IMR-90 (cell line): ENCODE results near the gene TMEM52. TPM values are rescaled to one million over a fixed set of nuclear protein-coding genes. Genes with fewer than 3 reads are reported as not detected.
A peak's percentile ranks its signal among the peaks of the same experiment; 100 is the strongest.

Experiments
- ATAC-seq: fragments of 200-7000 bp; cut with Tn5 transposase; 2 replicates; pipeline ENCODE4 v1.9.1; 2020; ENCODE audit warnings: low read depth, mild to moderate bottlenecking, moderate library complexity
- BruUV-seq: library from RNA; stranded (reverse); fragments of 400-500 nt; replicated peaks from 2 replicates; lab custom pipeline; 2021; lab: Mats Ljungman, UMichigan
- CTCF ChIA-PET: fragments of 300-600 bp; formaldehyde crosslinking; extraction: SDS; loops from one replicate; lab custom pipeline; 2021; ENCODE audit warnings: antibody characterized with exemption; lab: Yijun Ruan, JAX
- POLR2A ChIA-PET: fragments of 300-600 bp; sonication (Branson Sonifier 250); formaldehyde crosslinking; loops from one replicate; lab custom pipeline; 2022; ENCODE audit warnings: antibody characterized with exemption; ENCODE audit not compliant: unreplicated experiment; lab: Charles Lee
- DNase-seq: peaks from one replicate; pipeline ENCODE4 v3.0.0; 2013
- H2AFZ ChIP-seq: replicated peaks from 2 replicates; pipeline ENCODE3; 2013; ENCODE audit warnings: low read length, mild to moderate bottlenecking; ENCODE audit not compliant: poor library complexity
- H2AK5ac ChIP-seq: 2 replicates; pipeline ENCODE4 v1.6.1; 2013; ENCODE audit warnings: low read depth, low read length, inconsistent platforms
- H2AK9ac ChIP-seq: replicated peaks from 2 replicates; pipeline ENCODE3; 2013; ENCODE audit warnings: mild to moderate bottlenecking, low read depth, low read length, moderate library complexity; ENCODE audit not compliant: poor library complexity
- H2BK120ac ChIP-seq: 2 replicates; pipeline ENCODE4 v1.6.1; 2013; ENCODE audit warnings: low read depth, low read length, inconsistent platforms
- H2BK15ac ChIP-seq: 3 replicates; pipeline ENCODE4 v1.6.1; 2013; ENCODE audit warnings: low read depth, low read length, inconsistent platforms
- H2BK20ac ChIP-seq: 2 replicates; pipeline ENCODE4 v1.6.1; 2013; ENCODE audit warnings: low read depth, mild to moderate bottlenecking, inconsistent platforms, low read length, moderate library complexity
- H2BK5ac ChIP-seq: 2 replicates; pipeline ENCODE4 v1.6.1; 2013; ENCODE audit warnings: mild to moderate bottlenecking, low read depth, low read length, inconsistent platforms; ENCODE audit not compliant: poor library complexity, severe bottlenecking
- H3K14ac ChIP-seq: replicated peaks from 2 replicates; pipeline ENCODE4 v1.6.1; 2013; ENCODE audit warnings: low read depth, low read length, inconsistent platforms
- H3K18ac ChIP-seq: 2 replicates; pipeline ENCODE4 v1.6.1; 2013; ENCODE audit warnings: low read depth, low read length, control low read depth
- H3K23ac ChIP-seq: 2 replicates; pipeline ENCODE4 v1.6.1; 2013; ENCODE audit warnings: low read depth, low read length, inconsistent platforms
- H3K27ac ChIP-seq: 2 replicates; pipeline ENCODE4 v1.5.1; 2013; ENCODE audit warnings: mild to moderate bottlenecking, control low read depth, low read length; ENCODE audit not compliant: insufficient read depth
- H3K27me3 ChIP-seq: 2 replicates; pipeline ENCODE4 v1.6.1; 2013; ENCODE audit warnings: low read length; ENCODE audit not compliant: control insufficient read depth, insufficient read depth
- H3K36me3 ChIP-seq: 2 replicates; pipeline ENCODE4 v1.6.1; 2013; ENCODE audit warnings: low read length, mixed read lengths; ENCODE audit not compliant: control insufficient read depth, insufficient read depth
- H3K4ac ChIP-seq: 2 replicates; pipeline ENCODE4 v1.6.1; 2013; ENCODE audit warnings: low read depth, low read length, inconsistent platforms
- H3K4me1 ChIP-seq: 2 replicates; pipeline ENCODE4 v1.6.1; 2013; ENCODE audit warnings: low read length, mixed read lengths; ENCODE audit not compliant: control insufficient read depth, insufficient read depth
- H3K4me2 ChIP-seq: 2 replicates; pipeline ENCODE4 v1.6.1; 2013; ENCODE audit warnings: low read depth, mild to moderate bottlenecking, control low read depth, low read length, moderate library complexity
- H3K4me3 ChIP-seq: 2 replicates; pipeline ENCODE4 v1.5.1; 2013; ENCODE audit warnings: low read depth, mild to moderate bottlenecking, control low read depth, low read length, moderate library complexity; ENCODE audit not compliant: insufficient read depth
- H3K56ac ChIP-seq: 2 replicates; pipeline ENCODE4 v1.6.1; 2013; ENCODE audit warnings: low read length, inconsistent platforms; ENCODE audit not compliant: insufficient read depth; ENCODE audit errors: extremely low read depth
- H3K79me1 ChIP-seq, 2 experiments: 2 replicates each; pipeline ENCODE4 v1.6.1; 2013; ENCODE audit warnings: low read length in 2 of 2, inconsistent platforms in 1 of 2, low read depth in 1 of 2
- H3K9ac ChIP-seq: 2 replicates; pipeline ENCODE4 v1.6.1; 2013; ENCODE audit warnings: low read depth, low read length, control low read depth
- H3K9me1 ChIP-seq: 2 replicates; pipeline ENCODE4 v1.6.1; 2013; ENCODE audit warnings: low read length, inconsistent platforms; ENCODE audit not compliant: insufficient read depth
- H3K9me3 ChIP-seq: 2 replicates; pipeline ENCODE4 v1.6.1; 2013; ENCODE audit warnings: low read length; ENCODE audit not compliant: control insufficient read depth, insufficient read depth
- H4K20me1 ChIP-seq: 2 replicates; pipeline ENCODE4 v1.6.1; 2013; ENCODE audit warnings: low read length, inconsistent platforms; ENCODE audit not compliant: insufficient read depth
- H4K5ac ChIP-seq: 2 replicates; pipeline ENCODE4 v1.6.1; 2013; ENCODE audit warnings: mild to moderate bottlenecking, low read depth, low read length, control low read depth
- H4K8ac ChIP-seq, 2 experiments: 2 replicates each; pipeline ENCODE4 v1.6.1; 2013; ENCODE audit warnings: low read depth in 2 of 2, low read length in 2 of 2, control low read depth in 1 of 2, inconsistent platforms in 1 of 2
- H4K91ac ChIP-seq: 2 replicates; pipeline ENCODE4 v1.6.1; 2013; ENCODE audit warnings: low read depth, low read length, inconsistent platforms; ENCODE audit not compliant: insufficient read depth
- CEBPB ChIP-seq: IDR thresholded peaks from 2 replicates; pipeline ENCODE4 v1.6.1; 2012; ENCODE audit warnings: low read depth, low read length, improper control_type of control experiment
- MAZ ChIP-seq: IDR thresholded peaks from 2 replicates; pipeline ENCODE4 v1.6.1; 2012; ENCODE audit warnings: low read depth, mild to moderate bottlenecking, low read length, improper control_type of control experiment, moderate library complexity, borderline replicate concordance
- USF2 ChIP-seq: fragments of 150-350 bp; IDR thresholded peaks from 2 replicates; pipeline ENCODE4 v1.6.1; 2017; ENCODE audit warnings: mild to moderate bottlenecking, antibody characterized with exemption, low read length, low read depth
- WGBS, 2 experiments: methylation state at CpG; one replicate each; pipeline versions ENCODE4 v1.1.5 to v1.1.7; 2013; ENCODE audit warnings: missing lambda C conversion rate in 2 of 2; ENCODE audit not compliant: insufficient read length in 1 of 2; ENCODE audit errors: extremely low coverage in 2 of 2; 5-methylcytosine and 5-hydroxymethylcytosine counted together
- dilution Hi-C: fragments of 300-500 bp; cut with HindIII; formaldehyde crosslinking; loops from one replicate; pipeline ENCODE4 v1.14.3; 2018; ENCODE audit warnings: low sequenced_read_pairs; ENCODE audit not compliant: unreplicated experiment
- in situ Hi-C: fragments of 300-500 bp; cut with MboI; formaldehyde crosslinking; loops from 3 replicates; pipeline ENCODE4 v1.14.3; 2019; ENCODE audit warnings: low sequenced_read_pairs, inconsistent platforms, mixed read lengths
- intact Hi-C: fragments of 100-400 bp; cut with micrococcal nuclease; formaldehyde crosslinking; loops from 2 replicates; pipeline ENCODE4 v1.10.0; 2022
- polyA plus RNA-seq, 3 experiments: library from polyadenylated mRNA; depleted of rRNA; stranded (reverse); fragments of >200 nt; gene quantifications; 2 replicates each; pipeline ENCODE4 v1.2.3, GENCODE V29; 2012; ENCODE audit warnings: low replicate concordance in 1 of 3
- total RNA-seq: library from RNA; depleted of rRNA; stranded (reverse); fragments of >200 nt; gene quantifications from 2 replicates; pipeline ENCODE4 v1.2.3, GENCODE V29; 2012

TMEM52 gene
- total and polyA plus RNA-seq, 2 of the 4 experiments (the other 2 are of a cell fraction), result 0.54 to 1.3 TPM

DNA sequence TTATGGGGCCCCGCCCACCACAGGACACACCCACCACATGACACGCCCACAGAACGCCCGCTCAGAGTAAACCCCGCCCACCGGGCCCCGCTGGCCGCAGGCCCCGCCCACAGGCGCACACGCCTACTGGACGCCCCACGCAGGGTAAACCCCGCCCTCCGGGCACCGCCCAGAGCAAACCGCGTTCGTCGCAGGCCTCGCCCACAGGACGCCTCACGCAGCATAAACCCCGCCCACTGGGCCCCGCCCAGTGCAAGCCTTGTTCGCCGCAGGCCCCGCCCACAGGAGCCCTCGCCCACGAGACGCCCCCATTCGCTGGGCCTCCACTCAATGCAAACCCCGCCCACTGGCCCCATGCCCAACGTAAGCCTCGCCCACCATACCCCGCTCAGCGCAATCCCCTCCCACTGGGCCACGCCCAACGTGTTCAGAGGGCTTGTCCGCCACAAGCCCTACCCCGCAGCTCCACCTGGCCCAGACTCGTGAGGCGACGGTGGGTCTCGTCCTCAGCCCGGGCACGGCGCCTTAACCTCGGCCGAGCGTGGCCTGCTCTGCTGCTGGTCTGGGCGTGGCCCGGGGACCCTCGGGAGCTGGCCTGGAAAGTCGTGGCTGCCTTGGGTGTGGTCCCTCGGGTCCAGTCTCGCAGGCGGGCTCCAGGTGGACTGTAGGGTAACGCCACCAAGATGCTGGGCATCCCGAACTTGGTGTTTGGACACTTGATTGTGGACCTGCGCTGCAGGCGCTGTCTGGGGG, 401 bp upstream of the TMEM52 start:
- Histone ChIP-seq H3K56ac (no peak overlapping the region), H3K23ac (no peak overlapping the region), H3K27ac (no peak overlapping the region), H2AK5ac (peak overlapping the region; percentile 46; the same call in 1 of the 2 replicates), H4K20me1 (no peaks in the 10 kb centered on the region), H2BK120ac (peak overlapping the region; percentile 48; the same call in 1 of the 2 replicates), H3K4me1 (peaks cover 2% of the 10 kb centered on the region; the same call in 1 of the 2 replicates), H3K79me1 (no peaks in the 10 kb centered on the region), H2AK9ac (peak overlapping the region; percentile 91), H2BK15ac (no peak overlapping the region), H4K91ac (no peak overlapping the region; the same call in 1 of the 2 replicates), H3K4ac (peak overlapping the region; percentile 72; the same call in 1 of the 2 replicates), H3K27me3 (peaks cover 4% of the 10 kb centered on the region; the same call in 1 of the 2 replicates), H3K9me3 (no peaks in the 10 kb centered on the region), H3K14ac (no peak overlapping the region), H3K4me3 (peak overlapping the region; percentile 40; the same call in 1 of the 2 replicates), H3K9ac (no peak overlapping the region), H2AFZ (peak overlapping the region; percentile 92), H3K9me1 (peaks cover 4% of the 10 kb centered on the region; the same call in 1 of the 2 replicates), H3K36me3 (no peaks in the 10 kb centered on the region), H2BK20ac (no peak overlapping the region), H4K8ac (peak overlapping the region in 1 of 2 experiments; percentile 91; a peak in 2 of 4 replicates), H2BK5ac (no peak overlapping the region), H4K5ac (no peak overlapping the region), H3K18ac (no peak overlapping the region), H3K4me2 (peak overlapping the region; percentile 3; the same call in 1 of the 2 replicates)
- POLR2A ChIA-PET, result no interaction called here
- TF ChIP-seq USF2 (peak; percentile 73), MAZ (peak; percentile 55; the same call in 1 of the 2 replicates), CEBPB (no peak)
- dilution Hi-C loops (no loop called here), in situ Hi-C loops (no loop called here), intact Hi-C loops (no loop called here)
- no TSS peak for BruUV-seq
- WGBS, 2 experiments, result 14% methylated on average over 39 of the region's 62 CpGs; no CpG with 5 or more reads in 1 of the 2 experiments
- CTCF ChIA-PET, result no interaction called here
- ATAC-seq (peak; percentile 97), DNase-seq (peak; percentile 92)
